Central memory CD4-positive, alpha-beta T cell (primary cell): Measurements from ENCODE around the gene WDR74.
"Not testable (repeated sequence)": the region's sequence is repeated elsewhere in the genome, so short reads cannot be mapped to it uniquely, and the experiment has no call there.

Experiments used
- DNase-seq: peaks from one replicate; pipeline ENCODE4 v3.0.0; 2022
- total RNA-seq, 3 experiments: gene quantifications; one replicate each; lab custom pipeline; 2026; lab: John Stamatoyannopoulos, UW

Gene WDR74
- 60.7 to 173 (median 167) reads per million in 3 experiments for total RNA-seq

DNA sequence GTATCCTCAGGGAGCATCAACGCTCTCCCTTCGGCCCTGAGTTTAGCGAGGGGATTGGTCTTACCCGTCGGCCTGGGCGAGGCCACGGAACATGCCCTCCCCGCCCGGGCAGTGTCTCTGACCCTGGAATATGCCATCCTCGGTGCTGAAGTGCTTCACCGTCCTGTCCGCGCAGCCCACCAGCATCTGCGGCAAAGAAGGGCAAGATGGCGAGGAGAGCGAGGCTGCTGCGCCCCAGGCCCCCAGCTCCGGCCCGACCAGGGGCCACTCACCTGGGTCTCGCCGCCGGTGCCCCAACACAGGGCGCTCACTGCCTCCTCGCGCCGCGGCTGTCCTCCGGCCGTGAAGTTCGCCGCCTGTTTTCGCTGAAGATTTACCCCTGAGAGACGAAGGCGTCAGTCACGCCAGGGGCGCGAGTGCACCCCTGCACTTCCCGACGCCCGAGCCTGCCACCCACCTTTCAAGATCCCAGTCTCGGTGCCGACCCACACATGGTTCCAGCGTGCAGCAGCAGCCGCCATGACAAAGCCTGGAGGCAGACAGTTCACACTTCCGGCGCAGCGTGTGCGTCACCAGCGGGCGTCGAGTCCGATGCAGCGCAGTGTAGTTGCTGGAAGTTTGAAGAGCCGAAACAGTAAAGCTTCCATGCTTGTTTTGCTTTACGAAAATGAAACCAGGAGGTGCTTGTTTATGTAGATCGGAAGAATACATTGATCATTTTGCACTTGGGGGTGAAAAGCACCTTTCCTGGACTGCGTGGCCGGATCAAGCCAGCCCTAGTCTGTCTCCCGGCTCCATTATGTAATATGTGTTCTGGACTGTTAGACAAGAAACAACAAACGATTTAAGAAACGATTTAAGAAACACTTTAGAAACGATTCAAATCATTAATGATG lies at the start of gene WDR74:
TSS of gene WDR74 (minus strand) at position 541 of the 896 bp plus-strand sequence. CDS start at position 521, 20 bp downstream.
- DNase-seq = peak; percentile 93

GRCh38 chr11:62889126-62889483 lies 49.7 kb upstream of the WDR74 start:
- DNase-seq = no peak

DNA sequence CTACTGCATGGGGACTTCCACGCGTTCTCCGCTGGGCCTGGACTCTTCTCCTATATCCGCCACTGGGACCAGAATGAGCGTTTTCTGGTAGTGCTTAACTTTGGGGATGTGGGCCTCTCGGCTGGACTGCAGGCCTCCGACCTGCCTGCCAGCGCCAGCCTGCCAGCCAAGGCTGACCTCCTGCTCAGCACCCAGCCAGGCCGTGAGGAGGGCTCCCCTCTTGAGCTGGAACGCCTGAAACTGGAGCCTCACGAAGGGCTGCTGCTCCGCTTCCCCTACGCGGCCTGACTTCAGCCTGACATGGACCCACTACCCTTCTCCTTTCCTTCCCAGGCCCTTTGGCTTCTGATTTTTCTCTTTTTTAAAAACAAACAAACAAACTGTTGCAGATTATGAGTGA lies 49.0 kb upstream of the WDR74 start:
- DNase-seq = no peak

DNA sequence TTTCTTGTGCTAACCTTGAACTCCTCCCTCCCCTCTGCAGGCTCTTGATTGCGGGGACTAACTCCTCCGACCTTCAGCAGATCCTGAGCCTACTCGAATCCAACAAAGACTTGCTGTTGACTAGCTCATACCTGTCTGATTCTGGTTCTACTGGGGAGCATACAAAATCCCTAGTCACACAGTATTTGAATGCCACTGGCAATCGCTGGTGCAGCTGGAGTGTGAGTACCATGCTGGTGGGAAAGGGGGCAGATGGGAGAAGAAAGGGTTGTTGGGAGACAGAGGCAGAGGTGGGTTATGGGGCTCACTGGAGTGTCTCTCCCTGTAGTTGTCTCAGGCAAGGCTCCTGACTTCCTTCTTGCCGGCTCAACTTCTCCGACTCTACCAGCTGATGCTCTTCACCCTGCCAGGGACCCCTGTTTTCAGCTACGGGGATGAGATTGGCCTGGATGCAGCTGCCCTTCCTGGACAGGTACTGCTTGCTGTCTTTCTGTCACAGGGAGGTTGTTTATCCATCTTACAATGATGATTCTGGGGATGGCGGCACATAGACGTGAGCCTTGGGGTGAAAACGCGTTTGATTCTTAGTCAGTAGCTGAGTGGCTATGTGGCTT lies 45.9 kb upstream of the WDR74 start:
- DNase-seq = no peak

DNA sequence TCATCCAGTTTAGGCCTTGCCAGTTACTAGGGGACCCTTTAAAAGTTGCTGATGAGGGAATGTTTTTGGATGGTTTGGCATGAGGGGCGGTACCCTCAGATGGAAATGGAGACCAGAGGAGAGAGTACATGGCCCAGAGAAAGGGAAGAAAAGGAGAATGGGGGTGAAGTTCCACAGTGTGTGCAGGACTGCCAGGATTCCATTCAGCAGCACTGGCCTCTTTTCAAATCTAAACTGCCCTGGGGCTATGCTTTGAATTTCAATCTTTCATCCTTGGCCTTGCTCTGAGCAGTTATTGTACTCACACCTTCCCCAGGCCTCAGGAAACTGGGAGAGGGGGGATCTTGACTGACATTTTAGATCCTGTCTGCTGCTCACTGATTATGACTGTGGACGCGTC lies 44.3 kb upstream of the WDR74 start:
- no peak for DNase-seq

DNA sequence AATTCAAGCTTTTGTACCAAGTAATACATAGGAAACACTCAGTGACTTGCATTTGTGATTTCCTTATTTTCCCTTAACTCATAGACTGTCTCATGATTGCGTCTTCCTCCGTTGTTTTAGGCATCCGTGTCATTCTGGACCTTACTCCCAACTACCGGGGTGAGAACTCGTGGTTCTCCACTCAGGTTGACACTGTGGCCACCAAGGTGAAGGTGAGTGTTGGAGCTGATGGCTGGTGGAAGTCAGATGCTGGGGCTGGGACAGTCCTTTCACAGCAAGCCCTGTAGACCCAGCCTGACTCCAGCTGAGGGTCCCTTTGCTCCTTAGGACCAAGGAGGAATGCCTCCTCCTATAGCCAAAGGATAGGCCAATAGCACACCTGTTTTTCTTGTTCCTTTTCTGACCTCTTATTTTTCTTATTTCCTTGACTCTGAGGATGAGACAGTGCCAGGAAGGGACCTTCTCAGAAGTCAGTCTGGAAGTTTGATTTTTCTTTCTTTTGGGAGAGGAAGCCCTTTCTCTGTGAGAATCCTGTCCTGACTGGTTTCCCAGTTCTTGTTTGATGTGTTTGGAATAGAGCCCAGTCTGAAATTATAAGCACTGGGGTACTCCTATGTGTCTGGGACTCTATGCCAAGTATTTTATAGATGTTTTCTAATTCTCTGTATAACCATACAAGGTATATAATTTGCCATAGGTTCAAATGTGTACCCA lies 43.6 kb upstream of the WDR74 start:
- DNase-seq = no peak

DNA sequence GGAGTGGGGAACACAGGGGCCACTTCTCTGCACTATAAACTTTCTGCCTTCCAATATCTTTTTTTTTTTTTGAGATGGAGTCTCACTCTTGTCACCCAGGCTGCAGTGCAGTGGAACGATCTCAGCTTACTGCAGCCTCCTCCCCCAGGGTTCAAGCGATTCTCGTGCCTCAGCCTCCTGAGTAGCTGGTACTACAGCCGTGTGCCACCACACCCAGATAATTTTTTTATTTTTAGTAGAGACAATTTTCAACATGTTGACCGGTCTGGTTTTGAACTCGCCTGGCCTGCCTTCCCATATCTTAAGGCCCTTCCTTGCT lies 43.0 kb upstream of the WDR74 start:
- DNase-seq = no peak

DNA sequence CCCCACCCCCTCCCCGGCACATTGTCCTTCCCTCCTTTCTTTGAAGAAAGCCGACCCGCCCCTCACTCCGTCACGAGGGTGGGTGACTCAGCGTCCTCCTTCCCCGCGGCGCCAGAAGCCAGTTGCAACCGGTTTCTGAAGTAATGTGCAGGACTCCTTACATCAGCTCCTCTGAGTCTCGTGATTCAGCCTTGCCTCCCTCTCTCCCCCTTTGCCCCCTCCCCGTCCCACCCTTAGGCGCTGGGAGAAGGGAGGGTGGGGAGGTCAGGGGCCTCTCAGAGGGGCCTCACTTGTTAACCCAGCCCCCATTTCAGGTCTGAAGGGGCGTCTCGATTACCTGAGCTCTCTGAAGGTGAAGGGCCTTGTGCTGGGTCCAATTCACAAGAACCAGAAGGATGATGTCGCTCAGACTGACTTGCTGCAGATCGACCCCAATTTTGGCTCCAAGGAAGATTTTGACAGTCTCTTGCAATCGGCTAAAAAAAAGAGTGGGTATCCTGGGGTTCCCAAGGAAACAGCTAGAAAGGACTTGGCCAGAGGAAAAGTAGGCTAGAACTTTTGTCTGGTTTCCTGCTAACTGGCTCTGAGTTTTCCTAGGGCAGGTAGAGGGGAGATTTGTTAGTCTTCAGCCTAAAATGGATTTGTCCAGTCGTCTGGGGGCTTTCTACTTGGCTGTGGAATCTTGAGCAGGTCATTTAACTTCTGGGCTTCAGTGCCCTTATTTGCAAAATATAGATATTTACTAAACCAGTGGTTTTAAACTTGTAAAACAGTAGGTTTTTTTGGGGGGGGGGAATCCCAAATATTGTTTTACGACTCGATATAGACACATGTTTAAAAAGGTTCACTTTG lies 42.4 kb upstream of the WDR74 start:
- DNase-seq = peak; percentile 89

GRCh38 chr11:62880803-62881578 lies 41.6 kb upstream of the WDR74 start, which contains the start of gene SLC3A2:
Gene SLC3A2, plus strand, starts transcription at chr11:62880896. Its CDS starts 128 bp downstream, at chr11:62881024.
- peak; percentile 85 for DNase-seq

DNA sequence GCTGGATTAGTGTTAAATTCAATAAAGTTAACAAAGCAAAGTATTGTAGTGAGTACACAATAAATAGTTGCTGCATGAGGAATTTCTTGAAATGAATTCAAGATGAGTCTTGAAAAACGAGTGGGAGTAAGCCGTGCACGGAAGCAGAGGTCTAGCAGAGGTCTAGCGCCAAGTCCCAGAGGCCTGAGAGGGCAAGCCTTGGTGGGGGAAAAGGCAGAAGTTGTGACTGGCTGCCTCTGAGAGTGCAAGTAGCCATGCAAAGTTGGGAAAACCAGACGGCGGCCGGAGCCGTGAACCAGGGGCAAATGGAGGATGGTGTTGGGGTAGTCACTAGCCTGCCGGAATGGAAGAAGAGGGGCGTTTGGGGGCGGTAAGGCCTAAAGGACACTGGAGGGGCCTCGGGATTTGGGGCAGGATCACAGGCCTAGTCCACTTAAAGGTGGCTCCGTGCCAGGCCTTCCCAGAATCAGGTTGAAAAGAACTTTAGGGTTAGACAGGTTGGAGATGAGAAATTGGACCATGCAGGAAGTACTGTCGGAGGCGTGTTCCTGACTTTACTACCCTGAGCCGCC lies 40.9 kb upstream of the WDR74 start:
- DNase-seq = no peak

GRCh38 chr11:62879235-62879978 lies 40.0 kb upstream of the WDR74 start:
- DNase-seq = no peak

GRCh38 chr11:62876712-62877111 lies 37.3 kb upstream of the WDR74 start:
- DNase-seq = no peak

DNA sequence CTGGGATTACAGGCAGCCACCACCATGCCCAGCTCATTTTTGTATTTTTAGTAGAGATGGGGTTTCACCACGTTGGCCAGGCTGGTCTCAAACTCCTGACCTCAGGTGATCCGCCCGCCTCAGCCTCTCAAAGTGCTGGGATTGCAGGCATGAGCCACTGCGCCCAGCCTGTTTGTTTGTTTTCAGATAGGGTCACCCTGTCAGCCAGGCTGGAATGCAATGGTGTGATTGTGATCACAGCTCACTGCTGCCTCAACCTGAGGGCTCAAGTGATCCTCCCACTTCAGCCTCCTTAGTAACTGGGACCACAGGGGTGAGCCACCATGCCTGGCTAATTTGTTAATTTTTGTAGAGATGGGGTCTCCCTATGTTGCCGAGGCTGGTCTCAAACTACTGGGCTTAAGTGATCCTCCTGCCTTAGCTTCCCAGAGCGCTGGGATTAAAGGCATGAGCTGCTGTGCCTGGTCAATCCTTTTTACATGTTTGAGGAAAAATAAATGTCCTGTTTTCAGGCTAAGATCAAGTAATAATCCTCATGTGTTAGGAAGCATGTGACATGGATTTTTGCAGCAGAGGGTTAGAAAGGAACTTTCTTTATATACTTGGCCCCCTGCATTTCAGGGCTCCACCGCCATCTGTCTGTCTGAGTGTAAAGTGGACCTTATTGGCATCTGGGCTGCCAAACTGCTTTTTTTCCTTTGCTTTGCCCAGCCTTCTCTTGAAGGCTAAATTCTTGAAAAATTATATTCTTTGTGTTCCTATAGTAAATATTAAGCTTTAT lies 36.5 kb upstream of the WDR74 start:
- DNase-seq = no peak

- DNase-seq = no peak
These were observed 35.5 kb upstream of the WDR74 start for GRCh38 chr11:62874851-62875250.

DNA sequence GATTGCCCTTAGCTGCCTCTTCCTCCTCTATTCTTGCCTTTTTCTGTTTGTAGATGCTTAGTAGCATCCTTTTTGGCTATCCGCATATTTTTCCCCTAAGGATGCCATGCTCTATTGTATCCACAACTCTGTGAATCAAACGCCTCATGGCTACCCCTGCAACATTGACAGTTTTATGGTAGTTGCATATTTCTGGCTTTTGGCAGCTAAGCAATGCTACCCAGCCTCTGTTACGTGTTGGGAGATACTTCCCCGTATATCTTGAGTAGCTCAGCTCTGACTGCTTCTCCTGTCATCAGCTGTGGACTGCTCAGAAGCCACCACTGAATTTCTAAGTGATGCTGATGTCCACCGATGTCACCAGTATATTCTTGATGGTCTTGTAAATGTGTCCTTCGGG lies 26.2 kb upstream of the WDR74 start:
- DNase-seq = no peak

DNA sequence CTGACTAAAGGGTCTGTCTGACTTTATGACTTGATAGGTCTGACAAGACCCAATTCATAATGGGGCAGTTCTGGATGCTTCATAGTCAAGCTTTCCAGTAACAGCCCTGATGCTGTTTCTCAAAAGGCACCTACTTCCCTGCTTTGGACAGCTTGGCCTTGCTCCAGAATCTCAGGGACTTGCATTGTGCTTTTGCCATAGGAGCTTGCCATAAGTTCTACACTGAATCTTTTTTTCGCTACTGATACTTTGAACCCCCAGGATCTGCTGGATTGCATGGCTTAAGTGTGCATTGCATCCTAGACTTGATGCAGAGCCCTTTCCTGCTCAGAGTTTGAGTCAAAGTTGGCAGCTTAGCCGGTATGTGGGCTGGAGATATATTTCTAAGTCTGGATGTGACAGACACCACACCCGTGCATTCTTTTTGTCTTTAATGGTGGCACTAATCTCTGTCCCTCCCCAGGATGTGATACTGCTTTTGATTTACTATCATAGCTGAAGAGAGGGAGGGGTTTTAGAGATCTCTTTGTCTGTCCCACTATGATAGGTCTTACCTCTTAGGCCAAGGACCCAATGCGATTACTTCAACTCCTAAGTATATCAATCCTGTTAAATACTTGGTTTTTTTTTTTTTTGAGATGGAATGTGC lies 24.4 kb upstream of the WDR74 start:
- no peak for DNase-seq

GRCh38 chr11:62861564-62862192 lies 22.3 kb upstream of the WDR74 start:
- DNase-seq = not testable (repeated sequence)

- DNase-seq = no peak
These were observed 21.6 kb upstream of the WDR74 start for GRCh38 chr11:62860835-62861563.
